HG02610 (cell line): ENCODE results near the gene DUSP16.

Experiments used
- ATAC-seq: cut with Tn5 transposase; IDR thresholded peaks from one replicate; pipeline ENCODE4 v1.9.1; 2021; ENCODE audit warnings: mild to moderate bottlenecking, moderate library complexity; ENCODE audit not compliant: unreplicated experiment

Gene DUSP16

DNA sequence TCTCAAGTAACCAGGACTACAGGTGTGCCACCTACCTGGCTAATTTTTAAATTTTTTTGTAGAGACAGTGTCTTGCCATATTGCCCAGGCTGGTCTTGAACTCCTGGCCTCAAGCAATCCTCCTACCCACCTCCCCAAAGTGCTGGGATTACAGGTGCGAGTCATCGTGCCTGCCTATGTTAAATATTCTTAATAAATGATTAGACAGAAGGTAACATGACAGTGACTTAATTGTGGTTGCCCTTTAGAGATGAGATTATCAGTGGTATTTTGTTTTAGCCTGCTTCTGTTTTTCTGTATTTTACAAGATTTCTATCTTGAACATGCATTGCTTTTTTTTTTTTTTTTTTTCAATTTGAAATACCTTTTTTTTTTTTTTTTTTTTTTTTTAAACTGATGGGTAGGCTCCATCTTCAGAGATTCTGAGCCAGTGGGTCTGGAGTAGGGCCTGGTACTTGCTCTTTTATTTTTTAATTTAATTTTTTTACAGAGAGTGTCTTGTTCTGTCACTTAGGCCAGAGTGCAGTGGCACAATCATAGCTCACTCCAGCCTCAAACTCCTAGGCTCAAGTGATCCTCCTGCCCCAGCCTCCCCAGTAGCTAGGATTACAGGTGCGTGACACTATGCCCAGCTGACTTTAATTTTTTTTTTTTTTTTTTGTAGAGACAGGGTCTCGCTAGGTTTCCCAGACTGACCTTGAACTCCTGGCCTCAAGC lies 117.3 kb downstream of the DUSP16 start:
- ATAC-seq, result no peak

DNA sequence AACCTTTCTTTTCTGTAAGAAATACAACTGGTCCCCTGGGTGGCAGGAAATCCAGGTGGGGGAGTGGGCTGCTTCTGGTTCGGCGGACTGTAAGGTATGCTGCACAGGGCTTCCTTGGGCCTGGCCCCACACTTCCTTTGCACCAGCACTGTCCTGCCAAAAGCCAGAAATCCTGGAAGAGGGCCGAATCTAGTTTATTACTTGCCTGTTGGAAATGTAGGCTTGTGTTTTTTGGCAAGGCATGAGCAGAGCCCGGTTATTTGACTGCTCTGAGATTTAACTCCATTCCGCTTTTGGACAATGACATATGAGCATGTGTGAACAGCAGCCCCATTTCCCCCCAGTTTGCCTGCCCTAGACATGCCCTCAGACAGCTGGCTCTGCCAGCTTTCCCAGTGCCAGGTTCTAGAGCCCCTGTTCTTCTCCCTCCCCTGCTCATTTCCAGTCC lies 119.2 kb downstream of the DUSP16 start:
- no peak for ATAC-seq

DNA sequence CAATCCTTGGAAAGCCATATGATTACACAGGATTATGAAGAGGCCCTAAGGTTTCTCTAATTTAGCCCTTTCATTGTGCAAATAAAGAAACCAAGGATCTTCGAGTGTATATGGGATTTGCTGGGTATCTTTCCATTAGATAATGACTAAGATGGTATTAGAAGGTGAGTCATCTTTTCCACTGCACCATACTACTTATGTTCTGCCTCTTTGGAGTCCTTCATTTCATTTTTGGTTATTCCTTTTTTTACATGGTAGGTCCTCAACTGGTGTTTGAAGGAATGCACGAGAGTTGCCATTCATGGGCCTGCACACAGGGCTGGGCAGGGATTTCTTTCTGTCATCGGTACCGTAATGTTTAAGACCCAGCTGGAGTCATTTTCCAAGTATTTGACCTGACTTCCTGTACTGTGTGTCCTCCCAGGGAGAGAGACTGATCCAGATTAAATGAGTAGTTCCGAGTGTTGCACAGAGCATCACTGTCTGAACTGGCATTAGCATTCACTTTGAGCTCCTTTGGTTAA lies 120.1 kb downstream of the DUSP16 start:
- peak; percentile 12 for ATAC-seq

DNA sequence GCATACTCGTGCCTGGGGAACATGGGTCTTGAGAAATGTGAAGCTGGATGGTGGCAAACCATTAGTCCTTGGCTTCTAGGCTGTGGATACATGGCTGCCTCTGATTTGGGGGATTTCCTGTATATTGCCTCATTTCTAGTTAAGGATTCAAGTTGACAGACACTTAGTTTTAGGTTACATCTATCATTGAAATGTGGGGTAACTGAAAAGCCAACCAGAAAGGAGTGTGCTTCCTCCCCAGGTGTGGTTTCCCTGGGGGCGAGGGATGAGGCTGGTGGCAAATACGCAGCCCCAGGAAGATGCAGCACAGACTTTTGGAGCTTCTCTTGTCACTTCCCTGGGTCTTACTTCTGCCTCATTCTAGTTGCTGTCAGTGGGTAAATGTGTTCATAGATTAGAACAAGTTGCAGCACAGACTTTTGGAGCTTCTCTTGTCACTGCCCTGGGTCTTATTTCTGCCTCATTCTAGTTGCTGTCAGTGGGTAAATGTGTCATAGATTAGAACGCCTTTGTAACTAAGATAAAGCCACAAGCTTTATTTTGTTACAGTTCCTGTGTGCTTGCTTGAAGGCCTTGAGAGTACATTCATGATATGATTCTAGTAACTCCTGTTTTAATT lies 120.7 kb downstream of the DUSP16 start:
- peak; percentile 60 for ATAC-seq

DNA sequence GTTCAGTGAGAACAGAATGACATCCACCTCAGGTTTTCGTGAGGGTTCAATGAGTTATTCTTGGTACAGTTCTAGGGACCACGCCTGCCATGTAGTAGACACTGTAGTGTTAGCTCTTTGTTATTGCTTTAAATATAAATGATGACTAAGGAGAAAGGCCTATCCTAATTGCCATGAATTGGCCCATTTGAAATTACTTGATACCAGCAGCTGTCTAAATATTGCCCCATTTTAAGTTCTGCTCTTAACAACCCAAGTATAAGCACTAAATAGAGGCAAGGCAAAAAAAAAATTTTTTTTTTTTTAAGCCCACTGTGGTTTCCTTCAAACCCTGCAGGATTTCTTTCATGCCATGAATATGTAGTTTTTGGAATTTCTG lies 121.2 kb downstream of the DUSP16 start:
- ATAC-seq, result no peak

DNA sequence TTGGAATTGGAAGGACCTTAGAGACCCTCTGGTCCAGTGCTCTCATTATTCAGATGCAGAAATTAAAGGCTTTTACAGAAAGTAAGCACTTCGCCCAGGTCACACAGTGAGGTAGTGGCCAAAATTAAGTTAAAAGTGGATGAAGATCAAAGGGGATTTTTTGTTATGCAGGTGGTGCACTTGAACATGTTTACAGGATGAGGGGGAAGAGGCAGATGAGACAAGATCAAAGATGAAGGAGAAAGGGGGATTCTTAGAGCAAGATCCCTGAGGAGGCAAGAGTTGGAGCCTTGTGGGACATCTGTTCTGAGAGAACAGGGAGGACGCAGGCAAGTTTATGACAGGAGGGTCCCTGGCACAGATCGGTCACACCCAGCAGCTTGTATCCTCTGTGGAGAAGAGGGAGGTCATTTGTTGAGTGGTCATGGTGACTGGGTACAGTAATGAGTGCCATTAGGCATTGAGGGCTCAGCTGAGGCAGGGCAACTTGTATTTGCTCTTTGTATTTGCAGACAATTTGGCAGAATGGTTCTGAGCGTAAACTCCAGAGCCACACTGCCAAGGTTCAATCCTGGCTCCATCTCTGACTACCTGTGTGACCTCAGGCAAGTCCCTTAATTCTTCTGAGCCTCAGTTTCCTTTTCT lies 121.8 kb downstream of the DUSP16 start:
- no peak for ATAC-seq

DNA sequence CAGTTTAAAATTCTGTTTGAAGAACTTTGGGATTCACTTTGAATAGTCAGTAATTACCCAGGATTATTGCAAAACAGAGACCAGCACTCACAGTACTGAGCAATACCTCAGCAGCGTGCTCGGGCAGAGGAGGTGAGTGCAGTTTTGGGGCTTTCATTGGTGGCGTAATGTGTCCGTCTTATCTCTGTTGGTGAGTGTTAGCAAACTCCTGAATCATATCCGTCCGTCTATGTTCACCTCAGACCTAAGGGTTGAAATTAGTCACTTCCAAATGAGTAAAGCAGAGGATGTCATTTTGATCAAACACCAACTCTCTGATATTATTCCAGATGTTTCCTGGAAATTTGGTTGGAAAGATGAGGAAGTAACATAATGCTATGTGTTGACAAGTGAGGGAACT lies 123.0 kb downstream of the DUSP16 start:
- no peak for ATAC-seq

DNA sequence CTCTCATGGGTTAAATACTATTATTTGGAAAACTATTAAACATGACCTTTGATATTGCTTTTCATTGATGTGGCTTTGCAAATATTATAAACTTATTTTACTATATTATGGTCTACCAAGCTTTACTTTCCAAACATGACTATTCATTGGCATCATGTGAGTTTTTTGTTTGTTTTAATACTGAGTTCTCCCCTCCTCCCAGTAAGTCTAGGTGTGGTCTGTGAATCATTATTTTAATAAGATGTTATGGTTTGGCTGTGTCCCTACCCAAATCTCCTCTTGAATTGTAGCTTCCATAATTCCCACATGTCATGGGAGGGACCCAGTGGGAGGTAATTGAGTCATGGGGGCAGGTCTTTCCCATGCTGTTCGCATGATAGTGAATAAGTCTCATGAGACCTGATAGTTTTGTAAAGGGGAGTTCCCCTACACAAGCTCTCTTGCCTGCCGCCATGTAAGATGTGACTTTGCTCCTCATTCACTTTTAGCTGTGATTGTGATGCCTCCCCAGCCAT lies 125.8 kb downstream of the DUSP16 start:
- no peak for ATAC-seq

DNA sequence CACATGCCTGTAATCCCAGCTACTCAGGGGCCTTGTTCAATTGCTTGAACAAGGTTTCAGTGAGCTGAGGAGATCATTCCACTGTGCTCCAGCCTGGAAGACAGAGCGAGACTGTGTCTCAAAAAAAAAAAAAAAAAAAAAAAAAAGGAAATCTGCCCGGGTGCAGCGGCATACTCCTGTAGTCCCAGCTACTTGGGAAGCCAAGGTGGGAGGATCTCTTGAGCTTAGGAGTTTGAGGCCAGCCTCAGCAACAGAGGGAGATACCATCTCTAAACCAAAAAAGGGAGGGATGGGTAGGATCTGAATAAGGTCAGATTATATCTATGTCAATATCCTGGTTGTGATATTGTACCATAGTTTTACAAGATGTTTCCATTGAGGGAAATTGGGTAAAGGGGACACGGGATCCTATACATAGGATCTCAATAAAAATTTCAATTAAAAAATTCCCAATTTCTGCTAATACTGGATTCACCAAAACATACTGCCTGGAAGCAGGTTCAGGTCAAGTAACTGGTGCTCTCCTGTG lies 129.4 kb downstream of the DUSP16 start:
- no peak for ATAC-seq

DNA sequence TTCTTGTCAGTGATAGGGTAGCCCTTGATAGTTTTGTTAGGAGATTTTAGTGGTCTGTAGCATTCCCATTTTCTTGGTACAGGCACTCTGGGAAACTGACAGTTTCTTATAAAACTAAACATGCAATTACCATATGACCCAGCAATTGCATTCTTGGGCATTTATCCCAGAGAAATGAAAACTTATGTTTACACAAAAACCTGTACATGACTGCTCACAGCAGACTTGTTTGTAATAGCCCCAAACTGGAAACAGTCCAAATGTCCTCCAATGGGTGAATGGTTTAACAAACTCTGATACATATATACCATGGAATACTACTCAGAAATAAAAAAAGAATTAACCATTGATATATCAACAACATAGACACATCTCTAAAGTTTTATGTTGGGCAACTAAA lies 130.3 kb downstream of the DUSP16 start:
- no peak for ATAC-seq

DNA sequence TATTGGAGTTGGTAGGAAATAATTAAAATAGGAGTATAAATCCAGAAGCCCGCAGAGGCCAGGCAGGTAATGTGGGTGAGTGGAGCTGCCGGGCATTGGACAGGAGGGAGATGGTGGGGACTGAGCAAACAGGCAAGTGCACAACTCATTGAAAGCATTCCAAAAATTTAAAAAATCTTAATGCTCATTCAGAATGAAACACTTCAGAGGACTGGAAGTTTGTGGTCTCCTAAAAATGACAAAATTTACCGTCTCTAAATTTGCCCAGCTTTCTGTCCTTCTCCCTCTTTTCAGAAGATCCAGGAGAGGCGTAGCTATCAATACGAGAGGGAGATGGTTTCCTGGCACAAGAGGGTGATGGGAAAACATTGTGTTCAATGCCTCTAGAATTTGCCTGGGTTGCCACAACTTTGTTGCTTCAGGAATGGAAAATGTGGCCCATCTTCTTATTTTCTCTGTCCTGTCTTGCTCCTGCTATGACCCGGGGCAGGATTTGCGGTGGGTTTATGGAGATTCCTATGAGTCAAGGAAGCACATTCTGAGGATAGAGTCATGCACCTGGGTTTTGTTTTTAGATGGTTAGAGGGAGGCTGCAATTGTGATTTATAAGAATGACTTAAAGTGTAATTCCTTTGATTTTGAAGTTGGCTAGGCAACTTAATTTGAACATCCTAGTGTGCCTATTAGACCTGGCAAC lies 133.6 kb downstream of the DUSP16 start:
- no peak for ATAC-seq

DNA sequence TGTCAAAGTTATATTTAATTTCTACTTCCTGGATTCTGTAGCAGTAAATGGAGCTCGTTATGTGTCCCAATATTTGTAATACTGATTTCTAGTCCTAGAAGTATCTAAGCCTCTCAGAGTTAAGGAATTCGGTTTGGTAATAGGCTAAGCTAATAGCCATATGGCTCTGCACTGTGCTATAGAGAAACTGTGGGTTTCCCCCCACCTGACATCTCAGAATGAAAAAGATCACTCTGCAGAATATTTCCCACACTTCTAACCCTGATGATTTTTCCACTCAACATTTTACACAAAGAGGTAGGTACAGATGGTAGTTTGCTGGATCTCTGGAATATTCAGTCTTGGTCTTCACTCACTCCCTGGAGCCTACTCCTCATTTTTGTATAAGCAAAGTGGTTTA lies 134.6 kb downstream of the DUSP16 start:
- ATAC-seq, result peak; percentile 82

DNA sequence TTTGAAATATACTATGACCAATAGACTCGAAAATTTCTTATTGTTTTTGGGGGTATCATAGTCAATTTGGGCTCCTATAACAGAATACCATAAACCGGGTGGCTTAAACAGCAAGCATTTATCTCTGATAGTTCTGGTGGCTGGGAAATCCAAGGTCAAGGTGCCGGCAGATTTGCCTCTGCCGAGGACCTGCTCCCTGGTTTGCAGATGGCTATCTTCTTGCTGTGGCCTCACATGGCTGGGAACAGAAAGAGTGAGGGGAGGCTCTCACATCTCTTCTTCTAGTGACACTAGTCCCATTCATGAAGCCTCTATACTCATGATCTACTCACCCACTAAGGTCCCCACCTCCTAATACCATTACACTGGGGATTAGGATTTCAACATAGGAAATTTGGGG lies 135.1 kb downstream of the DUSP16 start:
- ATAC-seq, result peak; percentile 22

DNA sequence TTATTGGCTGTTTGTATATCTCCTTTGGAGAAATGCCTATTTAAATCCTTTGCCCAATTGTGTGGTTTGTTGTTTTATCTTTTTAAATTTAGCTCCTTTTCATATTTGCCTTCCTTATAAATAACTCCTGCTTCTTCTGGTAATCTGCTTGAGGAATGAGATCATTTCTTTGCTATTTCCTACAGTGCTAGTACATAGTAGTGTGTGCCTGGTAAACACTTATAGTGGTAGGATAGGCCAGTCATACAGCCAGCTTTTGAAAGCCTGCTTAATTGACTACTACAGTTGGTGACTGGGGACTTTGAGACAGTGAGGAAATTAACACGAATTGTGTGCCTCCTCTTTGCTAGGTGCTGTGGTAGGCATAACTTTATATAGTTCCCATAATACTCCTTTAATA lies 137.0 kb downstream of the DUSP16 start:
- no peak for ATAC-seq

DNA sequence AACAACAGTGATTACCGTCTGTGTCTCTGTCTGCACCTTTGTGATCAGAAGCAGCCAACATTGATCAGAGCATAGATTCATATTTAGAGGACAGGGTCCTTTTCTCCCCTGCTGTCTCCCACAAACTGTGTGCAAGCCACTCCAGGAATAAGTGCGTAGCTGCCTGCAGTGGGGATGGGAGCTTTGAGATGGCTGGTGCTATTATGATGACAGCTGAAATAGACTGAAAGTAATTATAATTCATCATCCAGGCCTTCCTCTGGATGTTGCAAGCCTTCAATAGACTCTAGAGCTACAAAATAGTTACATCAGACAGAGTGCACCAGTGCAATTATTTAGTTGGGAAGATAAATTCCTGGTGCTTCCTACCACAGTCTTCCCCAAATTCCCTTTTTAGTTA lies 137.7 kb downstream of the DUSP16 start:
- no peak for ATAC-seq
